IMR-90 (cell line): ENCODE results near the gene HDAC6. TPM values are rescaled to one million over a fixed set of nuclear protein-coding genes. Genes with fewer than 3 reads are reported as not detected.

ENCODE experiments used
- ATAC-seq: fragments of 200-7000 bp; cut with Tn5 transposase; 2 replicates; pipeline ENCODE4 v1.9.1; 2020; ENCODE audit warnings: low read depth, mild to moderate bottlenecking, moderate library complexity
- BruUV-seq: library from RNA; stranded (reverse); fragments of 400-500 nt; replicated peaks from 2 replicates; lab custom pipeline; 2021; lab: Mats Ljungman, UMichigan
- CTCF ChIA-PET: fragments of 300-600 bp; formaldehyde crosslinking; extraction: SDS; loops from one replicate; lab custom pipeline; 2021; ENCODE audit warnings: antibody characterized with exemption; lab: Yijun Ruan, JAX
- POLR2A ChIA-PET: fragments of 300-600 bp; sonication (Branson Sonifier 250); formaldehyde crosslinking; loops from one replicate; lab custom pipeline; 2022; ENCODE audit warnings: antibody characterized with exemption; ENCODE audit not compliant: unreplicated experiment; lab: Charles Lee
- DNase-seq: peaks from one replicate; pipeline ENCODE4 v3.0.0; 2013
- H2AFZ ChIP-seq: replicated peaks from 2 replicates; pipeline ENCODE3; 2013; ENCODE audit warnings: low read length, mild to moderate bottlenecking; ENCODE audit not compliant: poor library complexity
- H2AK5ac ChIP-seq: 2 replicates; pipeline ENCODE4 v1.6.1; 2013; ENCODE audit warnings: low read depth, low read length, inconsistent platforms
- H2AK9ac ChIP-seq: replicated peaks from 2 replicates; pipeline ENCODE3; 2013; ENCODE audit warnings: mild to moderate bottlenecking, low read depth, low read length, moderate library complexity; ENCODE audit not compliant: poor library complexity
- H2BK120ac ChIP-seq: 2 replicates; pipeline ENCODE4 v1.6.1; 2013; ENCODE audit warnings: low read depth, low read length, inconsistent platforms
- H2BK15ac ChIP-seq: 3 replicates; pipeline ENCODE4 v1.6.1; 2013; ENCODE audit warnings: low read depth, low read length, inconsistent platforms
- H2BK20ac ChIP-seq: 2 replicates; pipeline ENCODE4 v1.6.1; 2013; ENCODE audit warnings: low read depth, mild to moderate bottlenecking, inconsistent platforms, low read length, moderate library complexity
- H2BK5ac ChIP-seq: 2 replicates; pipeline ENCODE4 v1.6.1; 2013; ENCODE audit warnings: mild to moderate bottlenecking, low read depth, low read length, inconsistent platforms; ENCODE audit not compliant: poor library complexity, severe bottlenecking
- H3K14ac ChIP-seq: replicated peaks from 2 replicates; pipeline ENCODE4 v1.6.1; 2013; ENCODE audit warnings: low read depth, low read length, inconsistent platforms
- H3K18ac ChIP-seq: 2 replicates; pipeline ENCODE4 v1.6.1; 2013; ENCODE audit warnings: low read depth, low read length, control low read depth
- H3K23ac ChIP-seq: 2 replicates; pipeline ENCODE4 v1.6.1; 2013; ENCODE audit warnings: low read depth, low read length, inconsistent platforms
- H3K27ac ChIP-seq: 2 replicates; pipeline ENCODE4 v1.5.1; 2013; ENCODE audit warnings: mild to moderate bottlenecking, control low read depth, low read length; ENCODE audit not compliant: insufficient read depth
- H3K27me3 ChIP-seq: 2 replicates; pipeline ENCODE4 v1.6.1; 2013; ENCODE audit warnings: low read length; ENCODE audit not compliant: control insufficient read depth, insufficient read depth
- H3K36me3 ChIP-seq: 2 replicates; pipeline ENCODE4 v1.6.1; 2013; ENCODE audit warnings: low read length, mixed read lengths; ENCODE audit not compliant: control insufficient read depth, insufficient read depth
- H3K4ac ChIP-seq: 2 replicates; pipeline ENCODE4 v1.6.1; 2013; ENCODE audit warnings: low read depth, low read length, inconsistent platforms
- H3K4me1 ChIP-seq: 2 replicates; pipeline ENCODE4 v1.6.1; 2013; ENCODE audit warnings: low read length, mixed read lengths; ENCODE audit not compliant: control insufficient read depth, insufficient read depth
- H3K4me2 ChIP-seq: 2 replicates; pipeline ENCODE4 v1.6.1; 2013; ENCODE audit warnings: low read depth, mild to moderate bottlenecking, control low read depth, low read length, moderate library complexity
- H3K4me3 ChIP-seq: 2 replicates; pipeline ENCODE4 v1.5.1; 2013; ENCODE audit warnings: low read depth, mild to moderate bottlenecking, control low read depth, low read length, moderate library complexity; ENCODE audit not compliant: insufficient read depth
- H3K56ac ChIP-seq: 2 replicates; pipeline ENCODE4 v1.6.1; 2013; ENCODE audit warnings: low read length, inconsistent platforms; ENCODE audit not compliant: insufficient read depth; ENCODE audit errors: extremely low read depth
- H3K79me1 ChIP-seq, 2 experiments: 2 replicates each; pipeline ENCODE4 v1.6.1; 2013; ENCODE audit warnings: low read length in 2 of 2, inconsistent platforms in 1 of 2, low read depth in 1 of 2
- H3K9ac ChIP-seq: 2 replicates; pipeline ENCODE4 v1.6.1; 2013; ENCODE audit warnings: low read depth, low read length, control low read depth
- H3K9me1 ChIP-seq: 2 replicates; pipeline ENCODE4 v1.6.1; 2013; ENCODE audit warnings: low read length, inconsistent platforms; ENCODE audit not compliant: insufficient read depth
- H3K9me3 ChIP-seq: 2 replicates; pipeline ENCODE4 v1.6.1; 2013; ENCODE audit warnings: low read length; ENCODE audit not compliant: control insufficient read depth, insufficient read depth
- H4K20me1 ChIP-seq: 2 replicates; pipeline ENCODE4 v1.6.1; 2013; ENCODE audit warnings: low read length, inconsistent platforms; ENCODE audit not compliant: insufficient read depth
- H4K5ac ChIP-seq: 2 replicates; pipeline ENCODE4 v1.6.1; 2013; ENCODE audit warnings: mild to moderate bottlenecking, low read depth, low read length, control low read depth
- H4K8ac ChIP-seq, 2 experiments: 2 replicates each; pipeline ENCODE4 v1.6.1; 2013; ENCODE audit warnings: low read depth in 2 of 2, low read length in 2 of 2, control low read depth in 1 of 2, inconsistent platforms in 1 of 2
- H4K91ac ChIP-seq: 2 replicates; pipeline ENCODE4 v1.6.1; 2013; ENCODE audit warnings: low read depth, low read length, inconsistent platforms; ENCODE audit not compliant: insufficient read depth
- RAD21 ChIP-seq: IDR thresholded peaks from 2 replicates; pipeline ENCODE4 v1.6.1; 2012; ENCODE audit warnings: low read length, improper control_type of control experiment
- RCOR1 ChIP-seq: IDR thresholded peaks from 2 replicates; pipeline ENCODE4 v1.6.1; 2012; ENCODE audit warnings: mild to moderate bottlenecking, low read length, improper control_type of control experiment; ENCODE audit not compliant: insufficient replicate concordance
- WGBS, 2 experiments: methylation state at CpG; one replicate each; pipeline versions ENCODE4 v1.1.5 to v1.1.7; 2013; ENCODE audit warnings: missing lambda C conversion rate in 2 of 2; ENCODE audit not compliant: insufficient read length in 1 of 2; ENCODE audit errors: extremely low coverage in 2 of 2; 5-methylcytosine and 5-hydroxymethylcytosine counted together
- dilution Hi-C: fragments of 300-500 bp; cut with HindIII; formaldehyde crosslinking; loops from one replicate; pipeline ENCODE4 v1.14.3; 2018; ENCODE audit warnings: low sequenced_read_pairs; ENCODE audit not compliant: unreplicated experiment
- in situ Hi-C: fragments of 300-500 bp; cut with MboI; formaldehyde crosslinking; loops from 3 replicates; pipeline ENCODE4 v1.14.3; 2019; ENCODE audit warnings: low sequenced_read_pairs, inconsistent platforms, mixed read lengths
- intact Hi-C: fragments of 100-400 bp; cut with micrococcal nuclease; formaldehyde crosslinking; loops from 2 replicates; pipeline ENCODE4 v1.10.0; 2022
- polyA plus RNA-seq, 3 experiments: library from polyadenylated mRNA; depleted of rRNA; stranded (reverse); fragments of >200 nt; gene quantifications; 2 replicates each; pipeline ENCODE4 v1.2.3, GENCODE V29; 2012; ENCODE audit warnings: low replicate concordance in 1 of 3
- total RNA-seq: library from RNA; depleted of rRNA; stranded (reverse); fragments of >200 nt; gene quantifications from 2 replicates; pipeline ENCODE4 v1.2.3, GENCODE V29; 2012

HDAC6 gene
- total and polyA plus RNA-seq, 2 of the 4 experiments (the other 2 are of a cell fraction): 16.8 to 26.3 TPM

GRCh38 chrX:48831136-48831908 is 29.5 kb downstream of the HDAC6 start:
- no peak for ATAC-seq
- no peak overlapping the region for H2BK120ac ChIP-seq
- no TSS peak for BruUV-seq

More at GRCh38 chrX:48831136-48831908, 29.5 kb downstream of the HDAC6 start:
- H3K4ac ChIP-seq: no peak overlapping the region
- ChIA-PET CTCF (no interaction called here), POLR2A (no interaction called here)
- H3K9me1 ChIP-seq: no peaks in the 10 kb centered on the region
- H3K9me3 ChIP-seq: no peaks in the 10 kb centered on the region; the same call in 1 of the 2 replicates
- no peak overlapping the region for H2BK15ac ChIP-seq
- H4K5ac ChIP-seq: no peak overlapping the region
- no peak overlapping the region for H4K91ac ChIP-seq
- DNase-seq: no peak
- no peaks in the 10 kb centered on the region for H3K4me1 ChIP-seq
- in situ Hi-C loops (no loop called here), dilution Hi-C loops (no loop called here), intact Hi-C loops (no loop called here)
- H3K23ac ChIP-seq: no peak overlapping the region
- H3K9ac ChIP-seq: no peak overlapping the region
- no peak overlapping the region for H3K27ac ChIP-seq
- H3K18ac ChIP-seq: no peak overlapping the region
- no peak overlapping the region for H3K4me2 ChIP-seq
- H3K4me3 ChIP-seq: no peak overlapping the region
- no peak overlapping the region for H2AK5ac ChIP-seq
- no peak overlapping the region for H3K14ac ChIP-seq
- no peaks in the 10 kb centered on the region for H3K79me1 ChIP-seq
- TF ChIP-seq RCOR1 (no peak), RAD21 (no peak)
- no peaks in the 10 kb centered on the region for H4K20me1 ChIP-seq
- peaks cover 52% of the 10 kb centered on the region for H3K27me3 ChIP-seq
- H2AFZ ChIP-seq: no peak overlapping the region
- H3K56ac ChIP-seq: no peak overlapping the region
- no peak overlapping the region for H2BK20ac ChIP-seq
- 32% methylated on average over 19 of the region's 58 CpGs; no CpG with 5 or more reads in 1 of the 2 experiments for WGBS, 2 experiments
- H2AK9ac ChIP-seq: no peak overlapping the region
- no peaks in the 10 kb centered on the region for H3K36me3 ChIP-seq
- H2BK5ac ChIP-seq: no peak overlapping the region
- no peak overlapping the region for H4K8ac ChIP-seq
